SH-SY5Y (cell line): ENCODE data around the gene DLGAP4.

Experiments used
- GATA2 ChIP-seq: IDR thresholded peaks from 2 replicates; pipeline ENCODE4 v1.6.1; 2011; ENCODE audit warnings: mild to moderate bottlenecking, low read depth, low read length
- GATA3 ChIP-seq: IDR thresholded peaks from 2 replicates; pipeline ENCODE4 v1.6.1; 2011; ENCODE audit warnings: low read depth, mild to moderate bottlenecking, low read length, moderate library complexity

DLGAP4 gene

GRCh38 chr20:36355469-36356171 is 49.5 kb downstream of the DLGAP4 start:
- no peak for TF ChIP-seq GATA2
- TF ChIP-seq GATA3 = no peak

GRCh38 chr20:36359668-36360406 is 53.7 kb downstream of the DLGAP4 start:
- TF ChIP-seq GATA3 = no peak
- TF ChIP-seq GATA2 = no peak

- TF ChIP-seq GATA2 = no peak
- TF ChIP-seq GATA3 = no peak
Observed at GRCh38 chr20:36360429-36360828, 54.3 kb downstream of the DLGAP4 start.

GRCh38 chr20:36361406-36361805 is 55.3 kb downstream of the DLGAP4 start:
- TF ChIP-seq GATA3 (no peak), GATA2 (no peak)

- TF ChIP-seq GATA2 = no peak
- TF ChIP-seq GATA3 = no peak
Observed at GRCh38 chr20:36362261-36362660, 56.1 kb downstream of the DLGAP4 start.

GRCh38 chr20:36362978-36363713 is 57.0 kb downstream of the DLGAP4 start:
- TF ChIP-seq GATA3 (no peak), GATA2 (no peak)

GRCh38 chr20:36364506-36364905 is 58.4 kb downstream of the DLGAP4 start:
- TF ChIP-seq GATA3 (no peak), GATA2 (no peak)

GRCh38 chr20:36366623-36367369 is 60.7 kb downstream of the DLGAP4 start:
- TF ChIP-seq GATA2 = no peak
- TF ChIP-seq GATA3 = no peak

GRCh38 chr20:36367370-36367745 is 61.2 kb downstream of the DLGAP4 start:
- no peak for TF ChIP-seq GATA3
- TF ChIP-seq GATA2 = no peak

GRCh38 chr20:36367907-36368799 is 62.0 kb downstream of the DLGAP4 start:
- TF ChIP-seq GATA2 (no peak), GATA3 (no peak)

- TF ChIP-seq GATA3 (no peak), GATA2 (no peak)
Observed at GRCh38 chr20:36368869-36369268, 62.7 kb downstream of the DLGAP4 start.

GRCh38 chr20:36369739-36370138 is 63.6 kb downstream of the DLGAP4 start:
- TF ChIP-seq GATA2 = no peak
- no peak for TF ChIP-seq GATA3
